T-cell (primary cell): ENCODE data around the gene PTEN. TPM values are rescaled to one million over a fixed set of nuclear protein-coding genes. Genes with fewer than 3 reads are reported as not detected.
"Not testable (repeated sequence)": the region's sequence is repeated elsewhere in the genome, so short reads cannot be mapped to it uniquely, and the experiment has no call there.

ENCODE experiments used
- ATAC-seq, 4 experiments: fragments of 200-7000 bp in 3 of 4; fragments of 150-1000 bp in 1 of 4; cut with Tn5 transposase; replicated peaks in 1 of 4; 1 replicate in 3 of 4; 2 replicates in 1 of 4; pipeline ENCODE4 v1.10.0; 2021; ENCODE audit warnings: moderate library complexity in 3 of 4, mild to moderate bottlenecking in 2 of 4, moderate number of reproducible peaks in 1 of 4
- CTCF ChIA-PET, 2 donors: fragments of 300-600 bp; sonication (Branson Sonifier 250); formaldehyde crosslinking; loops; one replicate each; lab custom pipeline; 2022; ENCODE audit warnings: antibody characterized with exemption in 2 of 2; lab: Charles Lee
- POLR2A ChIA-PET, 2 donors: fragments of 300-600 bp; sonication (Branson Sonifier 250); formaldehyde crosslinking; loops; one replicate each; lab custom pipeline; 2022; ENCODE audit warnings: antibody characterized with exemption in 2 of 2; lab: Charles Lee
- DNase-seq, 35 experiments: peaks; one replicate each; pipeline versions ENCODE4 v3.0.0 to v3.0.0-alpha.2; 2013 to 2023
- H3K27ac ChIP-seq: one replicate; pipeline ENCODE4 v1.5.1; 2013; ENCODE audit warnings: low read length
- H3K27me3 ChIP-seq, 2 experiments: replicated peaks in 1 of 2; 1 replicate in 1 of 2; 2 replicates in 1 of 2; pipeline versions ENCODE4 v1.6.1 to v1.7.0; 2013; ENCODE audit warnings: low read length in 1 of 2, mixed read lengths in 1 of 2; ENCODE audit not compliant: control insufficient read depth in 2 of 2, insufficient read depth in 2 of 2; ENCODE audit errors: extremely low read depth in 1 of 2
- H3K36me3 ChIP-seq, 2 donors: 1 replicate in 1 of 2; 2 replicates in 1 of 2; pipeline versions ENCODE4 v1.6.1 to v1.7.0; 2013; ENCODE audit warnings: low read length in 1 of 2; ENCODE audit not compliant: control insufficient read depth in 2 of 2, insufficient read depth in 1 of 2; ENCODE audit errors: extremely low read depth in 1 of 2
- H3K4me1 ChIP-seq, 2 experiments: 1 replicate in 1 of 2; 2 replicates in 1 of 2; pipeline versions ENCODE4 v1.6.1 to v1.7.0; 2013; ENCODE audit warnings: low read length in 2 of 2, mixed read lengths in 1 of 2; ENCODE audit not compliant: insufficient read depth in 2 of 2, control insufficient read depth in 1 of 2; ENCODE audit errors: extremely low read depth in 1 of 2
- H3K4me3 ChIP-seq, 2 donors: 1 replicate in 1 of 2; 2 replicates in 1 of 2; pipeline versions ENCODE4 v1.5.1 to v1.7.0; 2013; ENCODE audit warnings: mild to moderate bottlenecking in 2 of 2, low read length in 1 of 2, moderate library complexity in 1 of 2; ENCODE audit not compliant: control insufficient read depth in 1 of 2; ENCODE audit errors: extremely low read depth in 1 of 2
- H3K9me3 ChIP-seq: 2 replicates; pipeline ENCODE4 v1.7.0; 2013
- H3K27ac Mint-ChIP-seq, 2 donors: one replicate each; pipeline ENCODE4 v1.8.0; 2020 to 2021; ENCODE audit warnings: mild to moderate bottlenecking in 2 of 2, mixed read lengths in 2 of 2
- H3K27me3 Mint-ChIP-seq, 2 donors: one replicate each; pipeline ENCODE4 v1.8.0; 2021 to 2022; ENCODE audit warnings: mixed read lengths in 2 of 2
- H3K36me3 Mint-ChIP-seq: one replicate; pipeline ENCODE4 v1.8.0; 2021; ENCODE audit warnings: mixed read lengths
- H3K4me1 Mint-ChIP-seq, 3 donors: one replicate each; pipeline ENCODE4 v1.8.0; 2020 to 2022; ENCODE audit warnings: mixed read lengths in 3 of 3, mild to moderate bottlenecking in 1 of 3
- H3K4me3 Mint-ChIP-seq, 3 donors: one replicate each; pipeline ENCODE4 v1.8.0; 2020 to 2022; ENCODE audit warnings: mild to moderate bottlenecking in 3 of 3, mixed read lengths in 3 of 3, moderate library complexity in 3 of 3
- H3K9me3 Mint-ChIP-seq, 3 donors: one replicate each; pipeline ENCODE4 v1.8.0; 2020 to 2022; ENCODE audit warnings: mixed read lengths in 3 of 3
- WGBS: methylation state at CpG from one replicate; pipeline ENCODE4 v1.1.5; 2013; ENCODE audit warnings: missing lambda C conversion rate; ENCODE audit not compliant: insufficient coverage; 5-methylcytosine and 5-hydroxymethylcytosine counted together
- total RNA-seq, 35 experiments: library from RNA in 6 of 35; stranded (reverse) in 6 of 35; fragments of 120-200 nt in 1 of 35; gene quantifications; one replicate each; pipeline versions ENCODE4 v1.2.1 to v1.2.4 and lab custom pipeline; 2013 to 2026

The PTEN gene
- total RNA-seq, 5 donors from 2014 or later (not counting 1 experiment from before 2014, with no cell fraction given), result 59.9 to 98.7 (median 66.9) TPM

GRCh38 chr10:87880336-87880735, 16.9 kb downstream of the PTEN start:
- ChIA-PET POLR2A (interaction anchor here in 1 of 2 donors (0.7 kb wide), 2 partner anchors 15 to 171 kb away, joined by 3 to 7 read pairs; no protein-coding TSS in a partner anchor), CTCF (no interaction called here)
- H3K4me3 ChIP-seq, result no peak overlapping the region
- Mint-ChIP-seq H3K27me3 (no peaks in the 10 kb centered on the region), H3K4me1 (peaks cover 39 to 56% (median 48%) of the 10 kb centered on the region in 3 donors), H3K27ac (no peak overlapping the region), H3K36me3 (peaks cover 37% of the 10 kb centered on the region), H3K9me3 (no peaks in the 10 kb centered on the region), H3K4me3 (no peak overlapping the region)
- H3K4me1 ChIP-seq, result peaks cover 0 to 13% of the 10 kb centered on the region in 2 experiments
- DNase-seq (no peak), ATAC-seq (no peak)
- peaks cover under 1 to 2% of the 10 kb centered on the region in 2 donors for H3K36me3 ChIP-seq
- no peaks in the 10 kb centered on the region for H3K9me3 ChIP-seq
- no peak overlapping the region for H3K27ac ChIP-seq
- H3K27me3 ChIP-seq, result no peaks in the 10 kb centered on the region

GRCh38 chr10:87881373-87882059, 18.1 kb downstream of the PTEN start:
- H3K36me3 ChIP-seq, result peaks cover 3 to 11% of the 10 kb centered on the region in 2 donors
- H3K27ac Mint-ChIP-seq, result peak overlapping the region; percentile 28 to 44
- H3K9me3 Mint-ChIP-seq, DNase-seq, H3K27me3 ChIP-seq, H3K27me3 Mint-ChIP-seq, ATAC-seq, H3K4me3 ChIP-seq, CTCF ChIA-PET, H3K9me3 ChIP-seq, H3K27ac ChIP-seq, H3K4me1 ChIP-seq: not testable (repeated sequence)
- WGBS, result 100% methylated on average over 3 of the region's 5 CpGs
- peak overlapping the region in 2 of 3 donors; percentile 17 for H3K4me3 Mint-ChIP-seq
- POLR2A ChIA-PET, result interaction anchor here in 1 of 2 donors (1.1 kb wide), 1 partner anchor 16 kb away, joined by 4 read pairs; no protein-coding TSS in a partner anchor
- peaks cover 45% of the 10 kb centered on the region for H3K36me3 Mint-ChIP-seq
- H3K4me1 Mint-ChIP-seq, result peaks cover 43 to 57% (median 47%) of the 10 kb centered on the region in 3 donors

- no CpG with 5 or more reads among the region's 2 CpGs for WGBS
- Histone ChIP-seq H3K9me3 (no peaks in the 10 kb centered on the region), H3K36me3 (peaks cover 9 to 17% of the 10 kb centered on the region in 2 donors), H3K4me3 (no peak overlapping the region), H3K4me1 (peaks cover 3 to 9% of the 10 kb centered on the region in 2 experiments), H3K27ac (no peak overlapping the region), H3K27me3 (no peaks in the 10 kb centered on the region)
- Mint-ChIP-seq H3K27ac (peak overlapping the region in 1 of 2 donors; percentile 58), H3K4me3 (no peak overlapping the region), H3K9me3 (peaks cover 8 to 16% (median 9%) of the 10 kb centered on the region in 3 donors), H3K27me3 (no peaks in the 10 kb centered on the region), H3K36me3 (peaks cover 56% of the 10 kb centered on the region), H3K4me1 (peaks cover 51 to 57% (median 54%) of the 10 kb centered on the region in 3 donors)
- DNase-seq (no peak), ATAC-seq (no peak)
- ChIA-PET CTCF (interaction anchor here in 1 of 2 donors (0.6 to 1.1 kb wide), 3 partner anchors 15 to 24 kb away, joined by 3 to 4 read pairs (median 3); no protein-coding TSS in a partner anchor), POLR2A (interaction anchor here (0.6 to 1.2 kb wide), 2 partner anchors 20 to 24 kb away, joined by 3 to 5 read pairs; no protein-coding TSS in a partner anchor)
Observed at GRCh38 chr10:87882555-87883294, 19.3 kb downstream of the PTEN start.

DNA sequence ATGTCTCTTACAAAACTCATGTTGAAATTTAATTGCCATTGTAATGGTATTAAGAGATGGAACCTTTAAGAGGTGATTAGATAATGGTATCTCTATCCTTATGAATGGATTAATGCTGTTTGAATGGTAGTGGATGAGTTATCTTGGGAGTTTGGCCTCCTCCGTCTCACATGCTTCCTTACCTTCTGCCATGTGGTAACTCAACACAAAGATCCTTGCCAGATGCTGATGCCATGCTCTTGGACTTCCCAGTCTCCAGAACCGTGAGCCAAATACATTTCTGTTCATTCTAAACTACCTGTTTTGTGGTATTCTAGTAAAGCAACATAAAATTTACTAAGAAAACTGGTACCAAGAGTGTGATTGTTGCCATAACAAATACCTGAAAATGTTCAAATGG, 23.2 kb downstream of the PTEN start:
- H3K4me1 ChIP-seq, result peaks cover 0 to 9% of the 10 kb centered on the region in 2 experiments
- H3K27me3 Mint-ChIP-seq, result no peaks in the 10 kb centered on the region
- POLR2A ChIA-PET, result interaction anchor here (1.0 to 1.2 kb wide), 2 partner anchors 24 to 26 kb away, joined by 3 to 5 read pairs; no protein-coding TSS in a partner anchor
- no peak overlapping the region for H3K27ac Mint-ChIP-seq
- peaks cover 10 to 24% of the 10 kb centered on the region in 2 donors for H3K36me3 ChIP-seq
- H3K9me3 Mint-ChIP-seq, result peaks cover 8 to 16% (median 9%) of the 10 kb centered on the region in 3 donors
- no peak for DNase-seq
- H3K36me3 Mint-ChIP-seq, result peaks cover 39% of the 10 kb centered on the region
- H3K9me3 ChIP-seq, result no peaks in the 10 kb centered on the region
- no peaks in the 10 kb centered on the region for H3K27me3 ChIP-seq
- no CpG with 5 or more reads among the region's 2 CpGs for WGBS
- CTCF ChIA-PET, result no interaction called here
- no peak overlapping the region for H3K4me3 Mint-ChIP-seq
- H3K4me3 ChIP-seq, result no peak overlapping the region
- ATAC-seq, result no peak
- H3K4me1 Mint-ChIP-seq, result peaks cover 53 to 59% (median 55%) of the 10 kb centered on the region in 3 donors
- no peak overlapping the region for H3K27ac ChIP-seq

GRCh38 chr10:87887146-87887545, 23.7 kb downstream of the PTEN start:
- peaks cover 36% of the 10 kb centered on the region for H3K36me3 Mint-ChIP-seq

More at GRCh38 chr10:87887146-87887545, 23.7 kb downstream of the PTEN start:
- peaks cover 8 to 16% (median 9%) of the 10 kb centered on the region in 3 donors for H3K9me3 Mint-ChIP-seq
- POLR2A ChIA-PET, result no interaction called here
- Histone ChIP-seq H3K9me3 (no peaks in the 10 kb centered on the region), H3K36me3 (peaks cover 10 to 24% of the 10 kb centered on the region in 2 donors), H3K4me3 (no peak overlapping the region), H3K4me1 (peaks cover 0 to 9% of the 10 kb centered on the region in 2 experiments), H3K27ac (no peak overlapping the region), H3K27me3 (no peaks in the 10 kb centered on the region)
- no peak overlapping the region for H3K27ac Mint-ChIP-seq
- CTCF ChIA-PET, result no interaction called here
- WGBS, result no CpG with 5 or more reads among the region's 1 CpG
- no peak for ATAC-seq
- H3K4me3 Mint-ChIP-seq, result no peak overlapping the region
- no peak for DNase-seq
- peaks cover 50 to 54% (median 51%) of the 10 kb centered on the region in 3 donors for H3K4me1 Mint-ChIP-seq
- H3K27me3 Mint-ChIP-seq, result no peaks in the 10 kb centered on the region
